ENCODE measurements around the gene WDR86. TPM values are rescaled to one million over a fixed set of nuclear protein-coding genes. Genes with fewer than 3 reads are reported as not detected.
A peak's percentile ranks its signal among the peaks of the same experiment; 100 is the strongest.

Gene WDR86
- total RNA-seq, 2 experiments from 2014 or later, result 0.26 to 0.32 TPM

GRCh38 chr7:151402029-151402835 is 7.6 kb downstream of the WDR86 start:
- ChIA-PET POLR2A (interaction anchor here (0.6 kb wide), 1 partner anchor 277 kb away, joined by 3 read pairs; no protein-coding TSS in a partner anchor), CTCF (interaction anchor here (1.1 kb wide), 1 partner anchor 46 kb away, joined by 3 read pairs; no protein-coding TSS in a partner anchor)
- ATAC-seq (no peak), DNase-seq (no peak)
- H3K4me3 Mint-ChIP-seq, result no peak overlapping the region
- peaks cover 3% of the 10 kb centered on the region for H3K27me3 Mint-ChIP-seq (ENCODE audit: low read depth)
- H3K27ac Mint-ChIP-seq, result no peak overlapping the region
- peaks cover 14% of the 10 kb centered on the region for H3K4me1 Mint-ChIP-seq (ENCODE audit: low read depth)
- no peaks in the 10 kb centered on the region for H3K9me3 Mint-ChIP-seq (ENCODE audit: insufficient read depth)
- H3K36me3 Mint-ChIP-seq (ENCODE audit: low read depth), result no peaks in the 10 kb centered on the region

GRCh38 chr7:151400626-151401315 is 9.1 kb downstream of the WDR86 start:
- Mint-ChIP-seq H3K27me3 (ENCODE audit: low read depth) (no peaks in the 10 kb centered on the region), H3K27ac (no peak overlapping the region), H3K4me3 (no peak overlapping the region), H3K36me3 (ENCODE audit: low read depth) (no peaks in the 10 kb centered on the region), H3K9me3 (ENCODE audit: insufficient read depth) (no peaks in the 10 kb centered on the region), H3K4me1 (ENCODE audit: low read depth) (peaks cover 14% of the 10 kb centered on the region)
- ATAC-seq (peak; percentile 21), DNase-seq (no peak)
- CTCF ChIA-PET, result interaction anchor here (1.8 kb wide), 1 partner anchor 48 kb away, joined by 8 read pairs; no protein-coding TSS in a partner anchor
- POLR2A ChIA-PET, result no interaction called here

GRCh38 chr7:151399906-151400305 is 9.9 kb downstream of the WDR86 start:
- CTCF ChIA-PET, result interaction anchor here (1.8 kb wide), 1 partner anchor 49 kb away, joined by 8 read pairs; no protein-coding TSS in a partner anchor
- DNase-seq, result no peak
- POLR2A ChIA-PET, result no interaction called here
- Mint-ChIP-seq H3K27me3 (ENCODE audit: low read depth) (no peaks in the 10 kb centered on the region), H3K36me3 (ENCODE audit: low read depth) (no peaks in the 10 kb centered on the region), H3K9me3 (ENCODE audit: insufficient read depth) (no peaks in the 10 kb centered on the region), H3K4me3 (no peak overlapping the region), H3K27ac (no peak overlapping the region), H3K4me1 (ENCODE audit: low read depth) (peaks cover 14% of the 10 kb centered on the region)
- no peak for ATAC-seq

- CTCF ChIA-PET, result interaction anchor here (1.8 kb wide), 1 partner anchor 49 kb away, joined by 8 read pairs; no protein-coding TSS in a partner anchor
- no peak for ATAC-seq
- H3K9me3 Mint-ChIP-seq (ENCODE audit: insufficient read depth), result no peaks in the 10 kb centered on the region
- H3K36me3 Mint-ChIP-seq (ENCODE audit: low read depth), result no peaks in the 10 kb centered on the region
- peaks cover 13% of the 10 kb centered on the region for H3K4me1 Mint-ChIP-seq (ENCODE audit: low read depth)
- no peaks in the 10 kb centered on the region for H3K27me3 Mint-ChIP-seq (ENCODE audit: low read depth)
- no peak overlapping the region for H3K4me3 Mint-ChIP-seq
- POLR2A ChIA-PET, result no interaction called here
- no peak overlapping the region for H3K27ac Mint-ChIP-seq
- DNase-seq, result no peak
Measured at GRCh38 chr7:151399305-151399601, 10.6 kb downstream of the WDR86 start.

- Mint-ChIP-seq H3K4me1 (ENCODE audit: low read depth) (peaks cover 7% of the 10 kb centered on the region), H3K9me3 (ENCODE audit: insufficient read depth) (no peaks in the 10 kb centered on the region), H3K4me3 (no peak overlapping the region), H3K36me3 (ENCODE audit: low read depth) (no peaks in the 10 kb centered on the region), H3K27me3 (ENCODE audit: low read depth) (no peaks in the 10 kb centered on the region), H3K27ac (no peak overlapping the region)
- ATAC-seq, result no peak
- CTCF ChIA-PET, result no interaction called here
- POLR2A ChIA-PET, result no interaction called here
- DNase-seq, result no peak
Measured at GRCh38 chr7:151398446-151399304, 11.2 kb downstream of the WDR86 start.

- CTCF ChIA-PET, result no interaction called here
- Mint-ChIP-seq H3K27me3 (ENCODE audit: low read depth) (no peaks in the 10 kb centered on the region), H3K27ac (peak overlapping the region; percentile 32), H3K9me3 (ENCODE audit: insufficient read depth) (no peaks in the 10 kb centered on the region), H3K36me3 (ENCODE audit: low read depth) (no peaks in the 10 kb centered on the region), H3K4me1 (ENCODE audit: low read depth) (peaks cover 3% of the 10 kb centered on the region), H3K4me3 (no peak overlapping the region)
- POLR2A ChIA-PET, result interaction anchor here (1.2 kb wide), 1 partner anchor 47 kb away, joined by 3 read pairs; no protein-coding TSS in a partner anchor
- ATAC-seq (no peak), DNase-seq (no peak)
Measured at GRCh38 chr7:151397026-151397425, 12.8 kb downstream of the WDR86 start.

GRCh38 chr7:151396328-151396970 is 13.4 kb downstream of the WDR86 start:
- ATAC-seq, result no peak
- Mint-ChIP-seq H3K36me3 (ENCODE audit: low read depth) (no peaks in the 10 kb centered on the region), H3K27ac (no peak overlapping the region), H3K4me1 (ENCODE audit: low read depth) (peaks cover 3% of the 10 kb centered on the region), H3K4me3 (no peak overlapping the region), H3K27me3 (ENCODE audit: low read depth) (no peaks in the 10 kb centered on the region), H3K9me3 (ENCODE audit: insufficient read depth) (no peaks in the 10 kb centered on the region)
- ChIA-PET POLR2A (interaction anchor here (0.6 to 1.2 kb wide), 2 partner anchors 46 to 367 kb away, joined by 3 to 4 read pairs; no protein-coding TSS in a partner anchor), CTCF (no interaction called here)
- DNase-seq, result no peak

- POLR2A ChIA-PET, result no interaction called here
- no peaks in the 10 kb centered on the region for H3K27me3 Mint-ChIP-seq (ENCODE audit: low read depth)
- ATAC-seq (no peak), DNase-seq (no peak)
- CTCF ChIA-PET, result no interaction called here
- peaks cover 3% of the 10 kb centered on the region for H3K4me1 Mint-ChIP-seq (ENCODE audit: low read depth)
- no peak overlapping the region for H3K27ac Mint-ChIP-seq
- no peaks in the 10 kb centered on the region for H3K9me3 Mint-ChIP-seq (ENCODE audit: insufficient read depth)
- H3K36me3 Mint-ChIP-seq (ENCODE audit: low read depth), result no peaks in the 10 kb centered on the region
- H3K4me3 Mint-ChIP-seq, result no peak overlapping the region
Measured at GRCh38 chr7:151395036-151395367, 14.8 kb downstream of the WDR86 start.

GRCh38 chr7:151394076-151395035 is 15.5 kb downstream of the WDR86 start:
- no peak for DNase-seq
- Mint-ChIP-seq H3K9me3 (ENCODE audit: insufficient read depth) (no peaks in the 10 kb centered on the region), H3K4me1 (ENCODE audit: low read depth) (peaks cover 3% of the 10 kb centered on the region), H3K4me3 (no peak overlapping the region), H3K27me3 (ENCODE audit: low read depth) (no peaks in the 10 kb centered on the region), H3K27ac (no peak overlapping the region), H3K36me3 (ENCODE audit: low read depth) (no peaks in the 10 kb centered on the region)
- ATAC-seq, result no peak
- ChIA-PET CTCF (no interaction called here), POLR2A (no interaction called here)

- H3K27me3 Mint-ChIP-seq (ENCODE audit: low read depth), result no peaks in the 10 kb centered on the region
- H3K36me3 Mint-ChIP-seq (ENCODE audit: low read depth), result no peaks in the 10 kb centered on the region
- no peak overlapping the region for H3K27ac Mint-ChIP-seq
- ChIA-PET POLR2A (no interaction called here), CTCF (no interaction called here)
- H3K4me3 Mint-ChIP-seq, result no peak overlapping the region
- ATAC-seq, result no peak
- no peak for DNase-seq
- H3K9me3 Mint-ChIP-seq (ENCODE audit: insufficient read depth), result no peaks in the 10 kb centered on the region
- H3K4me1 Mint-ChIP-seq (ENCODE audit: low read depth), result peaks cover 3% of the 10 kb centered on the region
Measured at GRCh38 chr7:151393031-151393977, 16.5 kb downstream of the WDR86 start.

Data from activated CD8-positive, alpha-beta T cell treated with anti-CD3 and anti-CD28 coated beads, Interleukin-2, amount 10 ng/mL, durations not matched to agents 7 days and 5 days (primary cell).